Panc1 (cell line): ENCODE data around the gene HKDC1. TPM values are rescaled to one million over a fixed set of nuclear protein-coding genes. Genes with fewer than 3 reads are reported as not detected.

Experiments
- ATAC-seq: fragments of 200-7000 bp; cut with Tn5 transposase; 2 replicates; pipeline ENCODE4 v1.9.1; 2020; ENCODE audit warnings: mild to moderate bottlenecking, moderate library complexity
- BruUV-seq: library from RNA; stranded (reverse); fragments of 400-500 nt; replicated peaks from 2 replicates; lab custom pipeline; 2021; lab: Mats Ljungman, UMichigan
- CTCF ChIA-PET: fragments of 300-600 bp; sonication (Branson Sonifier 250); formaldehyde crosslinking; loops from one replicate; lab custom pipeline; 2022; ENCODE audit warnings: antibody characterized with exemption; lab: Charles Lee
- POLR2A ChIA-PET: fragments of 300-600 bp; sonication (Branson Sonifier 250); formaldehyde crosslinking; loops from one replicate; lab custom pipeline; 2022; ENCODE audit warnings: antibody characterized with exemption; lab: Charles Lee
- DNase-seq: peaks from one replicate; pipeline ENCODE4 v3.0.0-alpha.2; 2010; ENCODE audit warnings: low read depth, low spot score
- H3K27ac ChIP-seq: 2 replicates; pipeline ENCODE4 v1.5.1; 2011; ENCODE audit warnings: mild to moderate bottlenecking, low read length, inconsistent platforms
- H3K27me3 ChIP-seq: fragments of 200-500 bp; sonication (Bioruptor generic); 2 replicates; pipeline ENCODE4 v1.6.0; 2014; ENCODE audit warnings: low read length, inconsistent platforms; ENCODE audit not compliant: control insufficient read depth, insufficient read depth
- H3K36me3 ChIP-seq: fragments of 200-500 bp; sonication (Bioruptor generic); 2 replicates; pipeline ENCODE4 v1.5.1; 2014; ENCODE audit warnings: inconsistent platforms, mild to moderate bottlenecking, low read length, moderate library complexity; ENCODE audit not compliant: control insufficient read depth, insufficient read depth
- H3K4me1 ChIP-seq: 2 replicates; pipeline ENCODE4 v1.5.1; 2011; ENCODE audit warnings: inconsistent platforms, mild to moderate bottlenecking, low read length, moderate library complexity; ENCODE audit not compliant: control insufficient read depth, insufficient read depth
- H3K4me3 ChIP-seq, 2 experiments: 2 replicates each; pipeline ENCODE4 v1.5.1; 2011 to 2012; ENCODE audit warnings: low read depth in 2 of 2, low read length in 2 of 2, mild to moderate bottlenecking in 2 of 2, inconsistent platforms in 1 of 2, moderate library complexity in 1 of 2
- H3K9me3 ChIP-seq: fragments of 200-500 bp; sonication (Bioruptor generic); 2 replicates; pipeline ENCODE4 v1.5.1; 2014; ENCODE audit warnings: low read depth, mild to moderate bottlenecking, inconsistent platforms, low read length, moderate library complexity; ENCODE audit not compliant: control insufficient read depth, insufficient read depth
- POLR2AphosphoS5 ChIP-seq: IDR thresholded peaks from 2 replicates; pipeline ENCODE4 v1.6.1; 2012; ENCODE audit warnings: mild to moderate bottlenecking, low read depth, low read length, moderate library complexity
- SIN3A ChIP-seq: IDR thresholded peaks from 2 replicates; pipeline ENCODE4 v1.6.1; 2012; ENCODE audit warnings: low read depth, mild to moderate bottlenecking, low read length, moderate library complexity, borderline replicate concordance; ENCODE audit not compliant: insufficient read depth
- TCF7L2 ChIP-seq: IDR thresholded peaks from 2 replicates; pipeline ENCODE4 v1.6.1; 2011; ENCODE audit warnings: mild to moderate bottlenecking, low read depth, low read length, inconsistent platforms
- in situ Hi-C: cut with HindIII; loops from 2 replicates; pipeline ENCODE4 v1.10.0; 2016; ENCODE audit warnings: low sequenced_read_pairs, low pct_unique_long_range_greater_than_20kb
- intact Hi-C: fragments of 100-400 bp; cut with micrococcal nuclease; formaldehyde crosslinking; loops from one replicate; pipeline ENCODE4 v1.10.0; 2022; ENCODE audit not compliant: unreplicated experiment
- total RNA-seq: library from RNA; stranded (reverse); gene quantifications from one replicate; pipeline ENCODE4 v1.2.1, GENCODE V29; 2021; ENCODE audit not compliant: unreplicated experiment
- TF ChIP-seq, protein P1 (sequence below): fragments of 450-650 bp; IDR thresholded peaks from 2 replicates; pipeline ENCODE4 v1.5.1; 2017; ENCODE audit warnings: mild to moderate bottlenecking
- TF ChIP-seq, protein P2 (sequence below), 2 experiments: IDR thresholded peaks; 2 replicates each; pipeline ENCODE4 v1.6.1; 2011 to 2012; ENCODE audit warnings: low read depth in 2 of 2, control low read depth in 1 of 2, low read length in 1 of 2, mild to moderate bottlenecking in 1 of 2, moderate library complexity in 1 of 2; ENCODE audit not compliant: insufficient read depth in 1 of 2

The HKDC1 gene
- total RNA-seq, 1 experiment from 2014 or later, result 1.1 TPM

DNA sequence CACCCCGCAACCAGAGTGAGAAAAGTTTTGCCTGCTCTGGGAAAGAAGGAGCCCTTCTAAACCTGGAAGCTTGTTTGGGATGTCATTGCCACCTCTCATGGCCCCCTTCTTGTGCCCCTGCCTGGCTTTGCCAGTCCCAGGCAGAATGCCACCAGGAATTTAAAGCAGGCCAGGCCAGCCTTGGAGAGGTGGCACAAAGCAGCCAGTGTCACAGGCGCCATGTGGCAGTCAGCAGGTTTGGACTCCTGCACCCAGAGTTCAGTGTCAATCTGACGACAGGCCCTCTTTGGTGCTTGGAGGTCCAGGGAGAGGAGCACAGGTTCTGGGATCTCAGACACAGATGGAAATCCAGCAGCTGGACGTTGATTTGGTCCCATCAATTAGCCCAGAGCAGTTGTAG is 70.9 kb downstream of the HKDC1 start:
- no peak overlapping the region for H3K4me3 ChIP-seq
- H3K36me3 ChIP-seq, result no peaks in the 10 kb centered on the region
- no peak overlapping the region for H3K27ac ChIP-seq
- no peaks in the 10 kb centered on the region for H3K4me1 ChIP-seq
- ChIA-PET POLR2A (no interaction called here), CTCF (no interaction called here)
- DNase-seq (no peak), ATAC-seq (no peak)
- intact Hi-C loops, result no loop called here
- H3K9me3 ChIP-seq, result no peaks in the 10 kb centered on the region
- no peak for TF ChIP-seq POLR2AphosphoS5
- BruUV-seq, result no TSS peak
- in situ Hi-C loops, result no loop called here
- H3K27me3 ChIP-seq, result no peaks in the 10 kb centered on the region

DNA sequence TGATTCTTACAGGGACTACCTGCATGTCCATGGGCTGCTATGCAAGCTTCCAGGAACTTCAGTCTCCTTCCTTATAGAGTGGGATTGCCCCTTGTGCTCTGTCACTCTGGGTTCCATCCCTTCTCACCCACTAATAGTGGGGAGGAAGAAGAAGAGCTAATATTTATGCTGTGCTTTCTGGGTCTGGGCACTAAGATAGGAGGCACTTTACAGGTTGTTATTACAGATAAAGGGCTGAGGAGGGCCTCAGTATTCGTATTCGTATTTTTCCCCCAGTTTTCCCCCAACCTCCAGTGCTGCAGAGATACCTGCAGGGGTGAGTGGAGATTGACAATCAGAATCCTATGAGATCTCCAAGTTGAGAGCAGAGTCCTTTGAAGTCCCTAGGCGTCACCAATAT is 72.3 kb downstream of the HKDC1 start:
- ATAC-seq, result no peak
- H3K27ac ChIP-seq, result no peak overlapping the region
- ChIA-PET CTCF (no interaction called here), POLR2A (interaction anchor here (0.6 kb wide), 1 partner anchor 1559 kb away, joined by 15 read pairs; no protein-coding TSS in a partner anchor)
- no peaks in the 10 kb centered on the region for H3K27me3 ChIP-seq
- no peaks in the 10 kb centered on the region for H3K36me3 ChIP-seq
- no peak for DNase-seq
- no peaks in the 10 kb centered on the region for H3K4me1 ChIP-seq
- BruUV-seq, result no TSS peak
- no peak overlapping the region for H3K4me3 ChIP-seq
- no peak for TF ChIP-seq TCF7L2
- no peak for TF ChIP-seq SIN3A
- in situ Hi-C loops (no loop called here), intact Hi-C loops (no loop called here)
- no peaks in the 10 kb centered on the region for H3K9me3 ChIP-seq

DNA sequence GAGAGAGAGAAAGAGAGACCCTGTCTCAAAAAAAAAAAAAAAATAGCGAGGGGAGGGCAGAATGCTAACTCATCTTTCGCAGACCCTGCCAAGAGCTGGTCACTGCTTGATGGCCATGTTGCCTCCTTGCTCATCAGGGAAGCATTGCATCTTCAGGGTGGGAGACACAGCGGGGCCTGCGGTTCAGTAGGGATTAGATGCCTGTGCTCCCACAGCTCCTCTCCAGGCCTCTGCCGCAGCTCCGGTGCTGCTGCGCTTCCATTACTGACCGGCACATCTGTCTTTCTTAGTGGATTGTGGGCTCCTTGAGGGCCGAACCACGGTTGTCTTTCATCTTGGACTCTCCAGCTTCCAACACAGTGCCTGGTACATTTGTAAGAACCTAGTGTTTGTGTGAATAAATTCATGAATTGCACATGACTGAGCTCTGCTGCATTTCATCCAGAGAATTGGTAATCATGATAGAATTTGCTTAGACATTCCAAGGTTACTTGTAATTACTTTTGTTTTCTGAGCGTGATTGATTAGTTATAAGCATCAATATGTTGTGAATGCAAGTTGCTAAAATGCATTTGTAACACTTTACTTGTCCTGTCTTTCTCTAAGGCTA is 75.0 kb downstream of the HKDC1 start:
- Histone ChIP-seq H3K4me1 (no peaks in the 10 kb centered on the region), H3K27me3 (no peaks in the 10 kb centered on the region), H3K9me3 (no peaks in the 10 kb centered on the region), H3K36me3 (no peaks in the 10 kb centered on the region), H3K27ac (no peak overlapping the region), H3K4me3 (no peak overlapping the region)
- DNase-seq, result no peak
- no peak for TF ChIP-seq TCF7L2
- TF ChIP-seq, protein P1, sequence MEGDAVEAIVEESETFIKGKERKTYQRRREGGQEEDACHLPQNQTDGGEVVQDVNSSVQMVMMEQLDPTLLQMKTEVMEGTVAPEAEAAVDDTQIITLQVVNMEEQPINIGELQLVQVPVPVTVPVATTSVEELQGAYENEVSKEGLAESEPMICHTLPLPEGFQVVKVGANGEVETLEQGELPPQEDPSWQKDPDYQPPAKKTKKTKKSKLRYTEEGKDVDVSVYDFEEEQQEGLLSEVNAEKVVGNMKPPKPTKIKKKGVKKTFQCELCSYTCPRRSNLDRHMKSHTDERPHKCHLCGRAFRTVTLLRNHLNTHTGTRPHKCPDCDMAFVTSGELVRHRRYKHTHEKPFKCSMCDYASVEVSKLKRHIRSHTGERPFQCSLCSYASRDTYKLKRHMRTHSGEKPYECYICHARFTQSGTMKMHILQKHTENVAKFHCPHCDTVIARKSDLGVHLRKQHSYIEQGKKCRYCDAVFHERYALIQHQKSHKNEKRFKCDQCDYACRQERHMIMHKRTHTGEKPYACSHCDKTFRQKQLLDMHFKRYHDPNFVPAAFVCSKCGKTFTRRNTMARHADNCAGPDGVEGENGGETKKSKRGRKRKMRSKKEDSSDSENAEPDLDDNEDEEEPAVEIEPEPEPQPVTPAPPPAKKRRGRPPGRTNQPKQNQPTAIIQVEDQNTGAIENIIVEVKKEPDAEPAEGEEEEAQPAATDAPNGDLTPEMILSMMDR, result no peak
- TF ChIP-seq SIN3A, result no peak
- TF ChIP-seq, protein P2, sequence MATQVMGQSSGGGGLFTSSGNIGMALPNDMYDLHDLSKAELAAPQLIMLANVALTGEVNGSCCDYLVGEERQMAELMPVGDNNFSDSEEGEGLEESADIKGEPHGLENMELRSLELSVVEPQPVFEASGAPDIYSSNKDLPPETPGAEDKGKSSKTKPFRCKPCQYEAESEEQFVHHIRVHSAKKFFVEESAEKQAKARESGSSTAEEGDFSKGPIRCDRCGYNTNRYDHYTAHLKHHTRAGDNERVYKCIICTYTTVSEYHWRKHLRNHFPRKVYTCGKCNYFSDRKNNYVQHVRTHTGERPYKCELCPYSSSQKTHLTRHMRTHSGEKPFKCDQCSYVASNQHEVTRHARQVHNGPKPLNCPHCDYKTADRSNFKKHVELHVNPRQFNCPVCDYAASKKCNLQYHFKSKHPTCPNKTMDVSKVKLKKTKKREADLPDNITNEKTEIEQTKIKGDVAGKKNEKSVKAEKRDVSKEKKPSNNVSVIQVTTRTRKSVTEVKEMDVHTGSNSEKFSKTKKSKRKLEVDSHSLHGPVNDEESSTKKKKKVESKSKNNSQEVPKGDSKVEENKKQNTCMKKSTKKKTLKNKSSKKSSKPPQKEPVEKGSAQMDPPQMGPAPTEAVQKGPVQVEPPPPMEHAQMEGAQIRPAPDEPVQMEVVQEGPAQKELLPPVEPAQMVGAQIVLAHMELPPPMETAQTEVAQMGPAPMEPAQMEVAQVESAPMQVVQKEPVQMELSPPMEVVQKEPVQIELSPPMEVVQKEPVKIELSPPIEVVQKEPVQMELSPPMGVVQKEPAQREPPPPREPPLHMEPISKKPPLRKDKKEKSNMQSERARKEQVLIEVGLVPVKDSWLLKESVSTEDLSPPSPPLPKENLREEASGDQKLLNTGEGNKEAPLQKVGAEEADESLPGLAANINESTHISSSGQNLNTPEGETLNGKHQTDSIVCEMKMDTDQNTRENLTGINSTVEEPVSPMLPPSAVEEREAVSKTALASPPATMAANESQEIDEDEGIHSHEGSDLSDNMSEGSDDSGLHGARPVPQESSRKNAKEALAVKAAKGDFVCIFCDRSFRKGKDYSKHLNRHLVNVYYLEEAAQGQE (IDR thresholded peaks at IDR 0.05; ENCODE audit: insufficient read depth in 1 of 2, low read depth in 2 of 2, low read length in 1 of 2), result no peak
- TF ChIP-seq POLR2AphosphoS5, result no peak
- no TSS peak for BruUV-seq
- CTCF ChIA-PET, result no interaction called here
- no peak for ATAC-seq
- intact Hi-C loops, result no loop called here
- POLR2A ChIA-PET, result no interaction called here
- in situ Hi-C loops, result no loop called here
